Measurements from ENCODE around the gene PKP4. TPM values are rescaled to one million over a fixed set of nuclear protein-coding genes. Genes with fewer than 3 reads are reported as not detected.

PKP4 gene
- total and polyA plus RNA-seq, 4 donors: 21.5 to 96.4 (median 32.8) TPM

DNA sequence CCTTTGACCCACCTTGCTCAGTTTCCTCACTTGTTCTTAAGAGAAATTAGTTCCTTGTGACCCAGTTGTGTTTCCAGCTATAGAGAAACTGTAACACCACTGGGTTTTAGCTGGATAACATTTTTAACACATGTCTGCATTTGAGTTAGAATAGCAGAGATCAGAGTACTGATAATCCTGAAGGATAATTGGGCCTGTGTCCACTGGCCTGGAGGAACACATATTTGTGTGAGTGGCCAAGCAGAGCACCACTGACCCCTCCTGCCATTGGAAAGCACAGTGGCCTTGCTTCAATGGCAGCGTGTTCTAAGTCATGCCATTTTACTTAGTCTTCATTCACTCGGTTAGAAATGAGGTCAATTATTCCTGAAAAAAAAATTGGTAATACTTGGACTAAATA lies 42.6 kb downstream of the PKP4 start:
- no peak overlapping the region for H3K4me3 ChIP-seq
- 87 to 95% methylated on average over 2 of the region's 2 CpGs for WGBS, 2 donors
- H3K36me3 ChIP-seq (ENCODE audit: control insufficient read depth in 4 of 4, insufficient read depth in 4 of 4, low read length in 4 of 4): peaks cover 0 to 2% (median 0%) of the 10 kb centered on the region in 4 donors
- no peak for DNase-seq
- H3K9me3 ChIP-seq (ENCODE audit: control insufficient read depth in 4 of 4, insufficient read depth in 3 of 4, low read length in 3 of 4): no peaks in the 10 kb centered on the region
- no peak overlapping the region for H3K9ac ChIP-seq (ENCODE audit: insufficient read depth in 1 of 2, low read length in 2 of 2)
- TF ChIP-seq, protein P1, sequence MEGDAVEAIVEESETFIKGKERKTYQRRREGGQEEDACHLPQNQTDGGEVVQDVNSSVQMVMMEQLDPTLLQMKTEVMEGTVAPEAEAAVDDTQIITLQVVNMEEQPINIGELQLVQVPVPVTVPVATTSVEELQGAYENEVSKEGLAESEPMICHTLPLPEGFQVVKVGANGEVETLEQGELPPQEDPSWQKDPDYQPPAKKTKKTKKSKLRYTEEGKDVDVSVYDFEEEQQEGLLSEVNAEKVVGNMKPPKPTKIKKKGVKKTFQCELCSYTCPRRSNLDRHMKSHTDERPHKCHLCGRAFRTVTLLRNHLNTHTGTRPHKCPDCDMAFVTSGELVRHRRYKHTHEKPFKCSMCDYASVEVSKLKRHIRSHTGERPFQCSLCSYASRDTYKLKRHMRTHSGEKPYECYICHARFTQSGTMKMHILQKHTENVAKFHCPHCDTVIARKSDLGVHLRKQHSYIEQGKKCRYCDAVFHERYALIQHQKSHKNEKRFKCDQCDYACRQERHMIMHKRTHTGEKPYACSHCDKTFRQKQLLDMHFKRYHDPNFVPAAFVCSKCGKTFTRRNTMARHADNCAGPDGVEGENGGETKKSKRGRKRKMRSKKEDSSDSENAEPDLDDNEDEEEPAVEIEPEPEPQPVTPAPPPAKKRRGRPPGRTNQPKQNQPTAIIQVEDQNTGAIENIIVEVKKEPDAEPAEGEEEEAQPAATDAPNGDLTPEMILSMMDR (IDR thresholded peaks at IDR 0.05; ENCODE audit: control extremely low read depth, extremely low read depth): no peak
- no peaks in the 10 kb centered on the region for H3K27me3 ChIP-seq (ENCODE audit: control insufficient read depth in 3 of 3, insufficient read depth in 3 of 3, low read length in 2 of 3)
- H3K4me1 ChIP-seq (ENCODE audit: control insufficient read depth in 5 of 5, insufficient read depth in 5 of 5, low read length in 5 of 5): peaks cover 0 to 22% (median 8%) of the 10 kb centered on the region in 5 donors
- no peak overlapping the region for H3K27ac ChIP-seq (ENCODE audit: low read depth in 1 of 2, low read length in 1 of 2)
- no peak for ATAC-seq (ENCODE audit: insufficient read depth, low FRiP score)

DNA sequence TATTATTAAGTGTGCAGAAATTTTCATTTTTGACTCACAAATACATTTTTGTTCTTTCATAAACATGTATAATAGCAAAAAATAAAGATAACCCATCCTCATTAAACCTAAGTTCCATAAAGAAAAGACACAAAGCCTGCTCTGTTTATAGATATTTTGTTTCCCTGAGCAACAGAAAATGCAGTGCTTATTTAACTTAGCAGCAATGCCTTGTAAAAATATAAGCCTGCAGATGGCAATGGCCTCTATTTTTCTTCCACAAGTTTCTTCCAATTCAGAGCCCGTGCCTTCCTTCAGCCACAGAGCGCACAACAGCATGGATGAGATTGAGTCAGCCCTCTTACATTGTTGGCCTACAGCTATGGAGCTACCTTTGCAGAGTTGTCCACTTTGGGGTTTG lies 43.6 kb downstream of the PKP4 start:
- Histone ChIP-seq H3K36me3 (ENCODE audit: control insufficient read depth in 4 of 4, insufficient read depth in 4 of 4, low read length in 4 of 4) (peaks cover 0 to 2% (median 0%) of the 10 kb centered on the region in 4 donors), H3K4me3 (no peak overlapping the region), H3K9ac (ENCODE audit: insufficient read depth in 1 of 2, low read length in 2 of 2) (no peak overlapping the region), H3K9me3 (ENCODE audit: control insufficient read depth in 4 of 4, insufficient read depth in 3 of 4, low read length in 3 of 4) (no peaks in the 10 kb centered on the region), H3K27me3 (ENCODE audit: control insufficient read depth in 3 of 3, insufficient read depth in 3 of 3, low read length in 2 of 3) (no peaks in the 10 kb centered on the region), H3K27ac (ENCODE audit: low read depth in 1 of 2, low read length in 1 of 2) (no peak overlapping the region), H3K4me1 (ENCODE audit: control insufficient read depth in 5 of 5, insufficient read depth in 5 of 5, low read length in 5 of 5) (peaks cover 2 to 22% (median 8%) of the 10 kb centered on the region in 5 donors)
- WGBS, 2 donors: 94 to 97% methylated on average over 2 of the region's 2 CpGs
- DNase-seq (no peak), ATAC-seq (ENCODE audit: insufficient read depth, low FRiP score) (no peak)
- TF ChIP-seq, protein P1 (IDR thresholded peaks at IDR 0.05; ENCODE audit: control extremely low read depth, extremely low read depth): no peak

DNA sequence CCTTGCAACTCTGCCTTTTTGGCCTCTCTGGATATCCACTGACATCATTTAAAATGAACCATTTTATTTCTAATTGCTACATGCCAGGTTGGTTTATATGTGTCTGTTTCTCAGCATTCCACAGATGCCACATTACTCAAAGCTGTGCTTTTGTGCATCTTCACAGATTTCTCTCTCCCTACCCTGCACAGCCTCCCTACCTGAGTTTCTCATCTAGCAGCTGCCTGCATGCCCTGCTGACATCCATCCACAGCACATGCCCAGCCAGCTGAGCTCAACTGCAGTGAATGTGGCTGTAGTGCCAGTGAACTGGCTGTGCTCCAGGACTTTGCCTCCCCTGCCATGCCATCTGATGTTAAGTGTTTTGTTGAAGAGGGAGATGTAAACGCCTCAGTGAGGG lies 44.5 kb downstream of the PKP4 start:
- Histone ChIP-seq H3K9ac (ENCODE audit: insufficient read depth in 1 of 2, low read length in 2 of 2) (no peak overlapping the region), H3K4me1 (ENCODE audit: control insufficient read depth in 5 of 5, insufficient read depth in 5 of 5, low read length in 5 of 5) (peaks cover 6 to 29% (median 8%) of the 10 kb centered on the region in 5 donors), H3K27ac (ENCODE audit: low read depth in 1 of 2, low read length in 1 of 2) (no peak overlapping the region), H3K27me3 (ENCODE audit: control insufficient read depth in 3 of 3, insufficient read depth in 3 of 3, low read length in 2 of 3) (no peaks in the 10 kb centered on the region), H3K9me3 (ENCODE audit: control insufficient read depth in 4 of 4, insufficient read depth in 3 of 4, low read length in 3 of 4) (peaks cover 0 to 2% (median 0%) of the 10 kb centered on the region in 4 donors), H3K36me3 (ENCODE audit: control insufficient read depth in 4 of 4, insufficient read depth in 4 of 4, low read length in 4 of 4) (peaks cover 0 to 2% (median 0%) of the 10 kb centered on the region in 4 donors), H3K4me3 (no peak overlapping the region)
- TF ChIP-seq, protein P1 (IDR thresholded peaks at IDR 0.05; ENCODE audit: control extremely low read depth, extremely low read depth): no peak
- WGBS, 2 donors: 52 to 79% methylated on average over 1 of the region's 1 CpG
- ATAC-seq (ENCODE audit: insufficient read depth, low FRiP score) (no peak), DNase-seq (no peak)

DNA sequence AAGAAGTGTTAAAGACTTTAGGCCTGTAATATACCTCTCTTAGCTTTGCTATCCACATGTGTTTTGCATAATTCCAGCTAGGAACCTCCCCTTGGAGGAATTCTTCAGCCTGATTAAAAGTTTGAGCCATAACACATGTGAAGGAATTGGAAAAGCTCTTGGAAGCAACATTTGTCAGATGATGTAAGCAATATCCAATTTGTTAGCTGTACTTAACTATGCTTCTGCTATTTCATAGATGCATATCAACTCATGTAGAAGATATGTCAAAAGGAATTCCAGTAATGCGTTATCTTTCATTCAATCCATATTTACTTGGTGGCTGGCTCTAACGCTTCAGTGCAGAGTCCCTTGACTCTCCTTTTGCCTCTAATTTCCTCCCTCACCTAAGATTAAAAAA lies 46.2 kb downstream of the PKP4 start:
- WGBS, 2 donors: 63 to 66% methylated on average over 2 of the region's 2 CpGs
- no peak for ATAC-seq (ENCODE audit: insufficient read depth, low FRiP score)
- peak in 1 of 3 donors; percentile 24 for DNase-seq

More for the DNA sequence above, 46.2 kb downstream of the PKP4 start:
- Histone ChIP-seq H3K4me1 (ENCODE audit: control insufficient read depth in 5 of 5, insufficient read depth in 5 of 5, low read length in 5 of 5) (peaks cover 6 to 29% (median 8%) of the 10 kb centered on the region in 5 donors), H3K9me3 (ENCODE audit: control insufficient read depth in 4 of 4, insufficient read depth in 3 of 4, low read length in 3 of 4) (peaks cover 0 to 2% (median 0%) of the 10 kb centered on the region in 4 donors), H3K27me3 (ENCODE audit: control insufficient read depth in 3 of 3, insufficient read depth in 3 of 3, low read length in 2 of 3) (no peaks in the 10 kb centered on the region), H3K4me3 (no peak overlapping the region), H3K27ac (ENCODE audit: low read depth in 1 of 2, low read length in 1 of 2) (no peak overlapping the region), H3K9ac (ENCODE audit: insufficient read depth in 1 of 2, low read length in 2 of 2) (no peak overlapping the region), H3K36me3 (ENCODE audit: control insufficient read depth in 4 of 4, insufficient read depth in 4 of 4, low read length in 4 of 4) (peaks cover 0 to 2% (median 0%) of the 10 kb centered on the region in 4 donors)
- TF ChIP-seq, protein P1 (IDR thresholded peaks at IDR 0.05; ENCODE audit: control extremely low read depth, extremely low read depth): no peak
